H9 (cell line): ENCODE data around the gene BCAS1. TPM values are rescaled to one million over a fixed set of nuclear protein-coding genes. Genes with fewer than 3 reads are reported as not detected.

ENCODE experiments used
- DNase-seq: peaks from one replicate; pipeline ENCODE4 v3.0.0-alpha.2; 2017
- H2AFZ ChIP-seq: one replicate; pipeline ENCODE4 v1.6.1; 2013; ENCODE audit warnings: mild to moderate bottlenecking, low read length, control low read depth, moderate library complexity
- H2AK5ac ChIP-seq: 2 replicates; pipeline ENCODE4 v1.6.1; 2013; ENCODE audit warnings: low read length, control low read depth, mixed read lengths; ENCODE audit not compliant: insufficient read length
- H2BK120ac ChIP-seq: one replicate; pipeline ENCODE4 v1.6.1; 2013; ENCODE audit warnings: low read depth, mild to moderate bottlenecking, low read length, control low read depth, inconsistent platforms; ENCODE audit not compliant: poor library complexity, severe bottlenecking
- H2BK12ac ChIP-seq: 2 replicates; pipeline ENCODE4 v1.6.1; 2013; ENCODE audit warnings: low read length, control low read depth, mixed read lengths, low read depth; ENCODE audit not compliant: insufficient read length
- H2BK15ac ChIP-seq: 2 replicates; pipeline ENCODE4 v1.6.1; 2013; ENCODE audit warnings: low read depth, low read length, control low read depth
- H2BK20ac ChIP-seq: one replicate; pipeline ENCODE4 v1.6.1; 2013; ENCODE audit warnings: low read depth, mild to moderate bottlenecking, low read length, control low read depth, inconsistent platforms; ENCODE audit not compliant: poor library complexity, severe bottlenecking
- H2BK5ac ChIP-seq: 2 replicates; pipeline ENCODE4 v1.6.1; 2013; ENCODE audit warnings: low read length, control low read depth, mixed read lengths; ENCODE audit not compliant: insufficient read length
- H3K14ac ChIP-seq: 2 replicates; pipeline ENCODE4 v1.6.1; 2013; ENCODE audit warnings: low read length, control low read depth; ENCODE audit not compliant: insufficient read depth
- H3K18ac ChIP-seq: 2 replicates; pipeline ENCODE4 v1.6.1; 2013; ENCODE audit warnings: low read depth, mild to moderate bottlenecking, mixed read lengths, low read length, control low read depth; ENCODE audit not compliant: insufficient read length
- H3K23ac ChIP-seq: 2 replicates; pipeline ENCODE4 v1.6.1; 2013; ENCODE audit warnings: low read length, control low read depth, mixed read lengths, low read depth; ENCODE audit not compliant: insufficient read length
- H3K23me2 ChIP-seq: 2 replicates; pipeline ENCODE4 v1.6.1; 2013; ENCODE audit warnings: low read depth, mild to moderate bottlenecking, mixed read lengths, low read length, control low read depth; ENCODE audit not compliant: insufficient read length, poor library complexity, severe bottlenecking
- H3K27ac ChIP-seq: 2 replicates; pipeline ENCODE4 v1.5.1; 2013; ENCODE audit warnings: low read length, control low read depth, mixed read lengths, low read depth; ENCODE audit not compliant: insufficient read length
- H3K27me3 ChIP-seq: 2 replicates; pipeline ENCODE4 v1.6.1; 2013; ENCODE audit warnings: low read length, control low read depth, inconsistent platforms; ENCODE audit not compliant: insufficient read depth
- H3K4ac ChIP-seq: 2 replicates; pipeline ENCODE4 v1.6.1; 2013; ENCODE audit warnings: low read depth, mild to moderate bottlenecking, control low read depth, inconsistent platforms, low read length, moderate library complexity
- H3K4me1 ChIP-seq: 2 replicates; pipeline ENCODE4 v1.6.1; 2013; ENCODE audit warnings: low read length, control low read depth, inconsistent platforms; ENCODE audit not compliant: insufficient read depth
- H3K4me2 ChIP-seq: 2 replicates; pipeline ENCODE4 v1.6.1; 2013; ENCODE audit warnings: low read length, control low read depth, mixed read lengths; ENCODE audit not compliant: insufficient read length, insufficient read depth
- H3K56ac ChIP-seq: 2 replicates; pipeline ENCODE4 v1.6.1; 2013; ENCODE audit warnings: low read depth, mild to moderate bottlenecking, mixed read lengths, low read length, control low read depth; ENCODE audit not compliant: insufficient read length
- H3K79me1 ChIP-seq: 2 replicates; pipeline ENCODE4 v1.6.1; 2013; ENCODE audit warnings: low read depth, mild to moderate bottlenecking, moderate library complexity, low read length, control low read depth, inconsistent platforms; ENCODE audit not compliant: insufficient read depth, poor library complexity, severe bottlenecking
- H3K79me2 ChIP-seq: 2 replicates; pipeline ENCODE4 v1.6.1; 2013; ENCODE audit warnings: low read length, control low read depth, inconsistent platforms; ENCODE audit not compliant: insufficient read depth
- H3K9ac ChIP-seq: 2 replicates; pipeline ENCODE4 v1.6.1; 2013; ENCODE audit warnings: low read length, control low read depth, mixed read lengths; ENCODE audit not compliant: insufficient read length; ENCODE audit errors: extremely low read depth
- H3K9me3 ChIP-seq: one replicate; pipeline ENCODE4 v1.6.1; 2013; ENCODE audit warnings: low read depth, low read length, inconsistent platforms; ENCODE audit not compliant: control insufficient read depth
- H3T11ph ChIP-seq: one replicate; pipeline ENCODE4 v1.6.1; 2013; ENCODE audit warnings: mild to moderate bottlenecking, low read length, control low read depth, inconsistent platforms
- H4K20me1 ChIP-seq: one replicate; pipeline ENCODE4 v1.6.1; 2013; ENCODE audit not compliant: control insufficient read depth, insufficient read length, insufficient read depth
- H4K5ac ChIP-seq: 2 replicates; pipeline ENCODE4 v1.6.1; 2013; ENCODE audit warnings: low read depth, mild to moderate bottlenecking, mixed read lengths, low read length, control low read depth; ENCODE audit not compliant: insufficient read length
- H4K8ac ChIP-seq: replicated peaks from 2 replicates; pipeline ENCODE4 v1.6.1; 2013; ENCODE audit warnings: low read length, control low read depth, mixed read lengths, low read depth; ENCODE audit not compliant: insufficient read length
- H4K91ac ChIP-seq: 2 replicates; pipeline ENCODE4 v1.6.1; 2013; ENCODE audit warnings: low read depth, mild to moderate bottlenecking, moderate library complexity, mixed read lengths, low read length, control low read depth; ENCODE audit not compliant: insufficient read length
- H3K27ac Mint-ChIP-seq, 3 experiments: 2 replicates in 2 of 3; 3 replicates in 1 of 3; pipeline ENCODE4 v1.8.0; 2020 to 2021; ENCODE audit warnings: mixed read lengths in 3 of 3, mild to moderate bottlenecking in 1 of 3, moderate library complexity in 1 of 3
- H3K27me3 Mint-ChIP-seq: 2 replicates; pipeline ENCODE4 v1.8.0; 2021; ENCODE audit warnings: low read depth, mild to moderate bottlenecking, moderate library complexity, mixed read lengths
- H3K36me3 Mint-ChIP-seq, 3 experiments: 2 replicates in 2 of 3; 3 replicates in 1 of 3; pipeline ENCODE4 v1.8.0; 2020 to 2021; ENCODE audit warnings: low read depth in 3 of 3, mixed read lengths in 3 of 3; ENCODE audit not compliant: insufficient read depth in 1 of 3
- H3K4me1 Mint-ChIP-seq, 2 experiments: 2 replicates each; pipeline ENCODE4 v1.8.0; 2020; ENCODE audit warnings: mixed read lengths in 2 of 2
- H3K4me3 Mint-ChIP-seq, 2 experiments: 2 replicates in 1 of 2; 3 replicates in 1 of 2; pipeline ENCODE4 v1.8.0; 2020 to 2021; ENCODE audit warnings: mild to moderate bottlenecking in 2 of 2, mixed read lengths in 2 of 2, moderate library complexity in 1 of 2
- H3K9me3 Mint-ChIP-seq, 2 experiments: 2 replicates in 1 of 2; 3 replicates in 1 of 2; pipeline ENCODE4 v1.8.0; 2020; ENCODE audit warnings: mild to moderate bottlenecking in 2 of 2, mixed read lengths in 2 of 2, moderate library complexity in 1 of 2
- WGBS: extraction: QIAGEN DNeasy Blood & Tissue Kit; methylation state at CpG from one replicate; pipeline ENCODE4 v1.1.7; 2013; ENCODE audit warnings: missing lambda C conversion rate, low lambda C conversion rate, mixed read lengths; ENCODE audit not compliant: insufficient read length; ENCODE audit errors: extremely low coverage; 5-methylcytosine and 5-hydroxymethylcytosine counted together
- total RNA-seq: library from RNA; stranded (reverse); gene quantifications from 2 replicates; pipeline ENCODE4 v1.2.1, GENCODE V29; 2021
- TF ChIP-seq, protein P1 (sequence below): fragments of 200-600 bp; sonication (generic); conservative IDR thresholded peaks from 3 replicates; pipeline ENCODE4 v1.8.0; 2021; ENCODE audit warnings: antibody characterized with exemption, mild to moderate bottlenecking

Gene BCAS1
- total RNA-seq, 1 experiment from 2014 or later: 0.15 TPM

- Histone ChIP-seq H3K4me1 (peaks cover 7% of the 10 kb centered on the region; the same call in 1 of the 2 replicates), H2AK5ac (no peak overlapping the region), H3K79me1 (no peaks in the 10 kb centered on the region), H4K20me1 (no peaks in the 10 kb centered on the region), H3K4me2 (no peak overlapping the region), H3K9ac (no peak overlapping the region), H3K9me3 (no peaks in the 10 kb centered on the region), H3K23ac (no peak overlapping the region), H4K8ac (no peak overlapping the region), H3K56ac (no peak overlapping the region), H3K23me2 (no peaks in the 10 kb centered on the region), H2BK15ac (no peak overlapping the region), H2BK120ac (no peak overlapping the region), H3K14ac (no peak overlapping the region), H3K79me2 (no peaks in the 10 kb centered on the region), H4K5ac (no peak overlapping the region), H2BK20ac (no peak overlapping the region), H2AFZ (no peak overlapping the region), H3K27me3 (no peaks in the 10 kb centered on the region), H3K18ac (no peak overlapping the region), H2BK12ac (no peak overlapping the region), H2BK5ac (no peak overlapping the region), H3K27ac (no peak overlapping the region), H4K91ac (no peak overlapping the region), H3K4ac (no peak overlapping the region), H3T11ph (no peak overlapping the region)
- H3K27me3 Mint-ChIP-seq: no peaks in the 10 kb centered on the region
- no peak overlapping the region for H3K27ac Mint-ChIP-seq
- no CpG with 5 or more reads among the region's 12 CpGs for WGBS
- H3K9me3 Mint-ChIP-seq: peaks cover 0 to 3% of the 10 kb centered on the region in 2 experiments; a peak in 1 of 5 replicates
- no peaks in the 10 kb centered on the region; a peak in 1 of 7 replicates for H3K36me3 Mint-ChIP-seq
- TF ChIP-seq, protein P1, sequence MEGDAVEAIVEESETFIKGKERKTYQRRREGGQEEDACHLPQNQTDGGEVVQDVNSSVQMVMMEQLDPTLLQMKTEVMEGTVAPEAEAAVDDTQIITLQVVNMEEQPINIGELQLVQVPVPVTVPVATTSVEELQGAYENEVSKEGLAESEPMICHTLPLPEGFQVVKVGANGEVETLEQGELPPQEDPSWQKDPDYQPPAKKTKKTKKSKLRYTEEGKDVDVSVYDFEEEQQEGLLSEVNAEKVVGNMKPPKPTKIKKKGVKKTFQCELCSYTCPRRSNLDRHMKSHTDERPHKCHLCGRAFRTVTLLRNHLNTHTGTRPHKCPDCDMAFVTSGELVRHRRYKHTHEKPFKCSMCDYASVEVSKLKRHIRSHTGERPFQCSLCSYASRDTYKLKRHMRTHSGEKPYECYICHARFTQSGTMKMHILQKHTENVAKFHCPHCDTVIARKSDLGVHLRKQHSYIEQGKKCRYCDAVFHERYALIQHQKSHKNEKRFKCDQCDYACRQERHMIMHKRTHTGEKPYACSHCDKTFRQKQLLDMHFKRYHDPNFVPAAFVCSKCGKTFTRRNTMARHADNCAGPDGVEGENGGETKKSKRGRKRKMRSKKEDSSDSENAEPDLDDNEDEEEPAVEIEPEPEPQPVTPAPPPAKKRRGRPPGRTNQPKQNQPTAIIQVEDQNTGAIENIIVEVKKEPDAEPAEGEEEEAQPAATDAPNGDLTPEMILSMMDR: no peak
- no peak for DNase-seq
- no peak overlapping the region for H3K4me3 Mint-ChIP-seq
- H3K4me1 Mint-ChIP-seq: peaks cover 25 to 27% of the 10 kb centered on the region in 2 experiments
Observed at GRCh38 chr20:53925651-53926401, 144.6 kb downstream of the BCAS1 start.
